Urinary bladder (tissue), 4 donors: ENCODE measurements around the gene TMEM50B. TPM values are rescaled to one million over a fixed set of nuclear protein-coding genes. Genes with fewer than 3 reads are reported as not detected.
"Not testable (repeated sequence)": the region's sequence is repeated elsewhere in the genome, so short reads cannot be mapped to it uniquely, and the experiment has no call there.

ENCODE experiments used
- DNase-seq: peaks from one replicate; pipeline ENCODE4 v3.0.0-alpha.2; 2015; ENCODE audit errors: extremely low spot score
- H3K27ac ChIP-seq: one replicate; pipeline ENCODE4 v1.5.1; 2013; ENCODE audit warnings: low read depth, mild to moderate bottlenecking, moderate library complexity
- H3K36me3 ChIP-seq: one replicate; pipeline ENCODE4 v1.6.1; 2013; ENCODE audit warnings: mild to moderate bottlenecking, moderate library complexity; ENCODE audit not compliant: insufficient read depth
- H3K4me1 ChIP-seq: one replicate; pipeline ENCODE4 v1.6.1; 2013; ENCODE audit warnings: mild to moderate bottlenecking, moderate library complexity; ENCODE audit not compliant: insufficient read depth
- H3K4me3 ChIP-seq: one replicate; pipeline ENCODE4 v1.5.1; 2013; ENCODE audit warnings: low read depth, low read length
- WGBS: extraction: QIAGEN DNeasy Blood & Tissue Kit; methylation state at CpG from one replicate; pipeline ENCODE4 v1.1.7; 2013; 5-methylcytosine and 5-hydroxymethylcytosine counted together
- polyA plus RNA-seq: library from polyadenylated mRNA; stranded (reverse); fragments of 200-250 nt; gene quantifications from one replicate; pipeline ENCODE4 v1.2.3, GENCODE V29; 2013
- total RNA-seq: library from RNA; depleted of rRNA; stranded (reverse); fragments of >200 nt; gene quantifications from one replicate; pipeline ENCODE4 v1.2.3, GENCODE V29; 2014
- donor health status: healthy with polysubstance abuse.
- donor health status: healthy.

TMEM50B gene
- total and polyA plus RNA-seq, 2 donors: 66.7 to 80.7 TPM

GRCh38 chr21:33491373-33492102, 11.8 kb upstream of the TMEM50B start, which contains the start of gene DNAJC28:
DNAJC28 (minus strand) TSS chr21:33491716; CDS start chr21:33489393, 2,323 bp downstream.
- Histone ChIP-seq H3K36me3 (no peaks in the 10 kb centered on the region), H3K27ac (peak within 1 kb of the TSS; percentile 38), H3K4me1 (no peaks in the 10 kb centered on the region), H3K4me3 (peak within 1 kb of the TSS; percentile 61)
- DNase-seq: peak; percentile 93
- WGBS: under 1% methylated on average over 52 of the region's 52 CpGs

GRCh38 chr21:33490991-33491372, 11.2 kb upstream of the TMEM50B start:
- Histone ChIP-seq H3K27ac (no peak overlapping the region), H3K36me3 (no peaks in the 10 kb centered on the region), H3K4me3 (peak overlapping the region; percentile 61), H3K4me1 (no peaks in the 10 kb centered on the region)
- no peak for DNase-seq
- 18% methylated on average over 12 of the region's 12 CpGs for WGBS

- no peak for DNase-seq
- WGBS: 88% methylated on average over 4 of the region's 4 CpGs
- Histone ChIP-seq H3K4me1 (no peaks in the 10 kb centered on the region), H3K27ac (no peak overlapping the region), H3K4me3 (no peak overlapping the region), H3K36me3 (no peaks in the 10 kb centered on the region)
Measured at GRCh38 chr21:33488936-33489335, 9.2 kb upstream of the TMEM50B start.

GRCh38 chr21:33487996-33488395, 8.2 kb upstream of the TMEM50B start:
- Histone ChIP-seq H3K27ac (no peak overlapping the region), H3K36me3 (no peaks in the 10 kb centered on the region), H3K4me3 (no peak overlapping the region), H3K4me1 (no peaks in the 10 kb centered on the region)
- 95% methylated on average over 5 of the region's 5 CpGs for WGBS
- no peak for DNase-seq

GRCh38 chr21:33481314-33481943, 1.7 kb upstream of the TMEM50B start:
- DNase-seq: no peak
- no peak overlapping the region for H3K27ac ChIP-seq
- H3K36me3 ChIP-seq: no peaks in the 10 kb centered on the region
- WGBS: 92% methylated on average over 9 of the region's 9 CpGs
- no peak overlapping the region for H3K4me3 ChIP-seq
- H3K4me1 ChIP-seq: no peaks in the 10 kb centered on the region

- H3K4me3 ChIP-seq: peak overlapping the region; percentile 39
- H3K27ac ChIP-seq: peak overlapping the region; percentile 85
- 31% methylated on average over 17 of the region's 17 CpGs for WGBS
- no peaks in the 10 kb centered on the region for H3K4me1 ChIP-seq
- no peaks in the 10 kb centered on the region for H3K36me3 ChIP-seq
- DNase-seq: no peak
Measured at GRCh38 chr21:33480481-33481103, 818 bp upstream of the TMEM50B start.

GRCh38 chr21:33478935-33479678, 667 bp downstream of the TMEM50B start:
- peak; percentile 13 for DNase-seq

GRCh38 chr21:33478182-33478581, 1.6 kb downstream of the TMEM50B start:
- H3K4me1 ChIP-seq: no peaks in the 10 kb centered on the region

More at GRCh38 chr21:33478935-33479678, 667 bp downstream of the TMEM50B start:
- peak overlapping the region; percentile 88 for H3K27ac ChIP-seq
- no peaks in the 10 kb centered on the region for H3K4me1 ChIP-seq
- under 1% methylated on average over 68 of the region's 68 CpGs for WGBS
- no peaks in the 10 kb centered on the region for H3K36me3 ChIP-seq
- peak overlapping the region; percentile 78 for H3K4me3 ChIP-seq

GRCh38 chr21:33477066-33477465, 2.7 kb downstream of the TMEM50B start:
- Histone ChIP-seq H3K27ac (no peak overlapping the region), H3K36me3 (no peaks in the 10 kb centered on the region), H3K4me1 (no peaks in the 10 kb centered on the region), H3K4me3 (no peak overlapping the region)
- no peak for DNase-seq
- 92% methylated on average over 7 of the region's 7 CpGs for WGBS

More at GRCh38 chr21:33478182-33478581, 1.6 kb downstream of the TMEM50B start:
- Histone ChIP-seq H3K27ac (no peak overlapping the region), H3K4me3 (peak overlapping the region; percentile 78), H3K36me3 (no peaks in the 10 kb centered on the region)
- DNase-seq: no peak
- 59% methylated on average over 9 of the region's 9 CpGs for WGBS

- WGBS: 95% methylated on average over 3 of the region's 3 CpGs
Measured at GRCh38 chr21:33473344-33473743, 6.4 kb downstream of the TMEM50B start.

GRCh38 chr21:33470701-33471100, 9.1 kb downstream of the TMEM50B start:
- Histone ChIP-seq H3K4me3 (no peak overlapping the region), H3K27ac (no peak overlapping the region), H3K4me1 (no peaks in the 10 kb centered on the region), H3K36me3 (no peaks in the 10 kb centered on the region)
- DNase-seq: no peak
- WGBS: 98% methylated on average over 2 of the region's 2 CpGs

More at GRCh38 chr21:33473344-33473743, 6.4 kb downstream of the TMEM50B start:
- Histone ChIP-seq H3K4me1 (no peaks in the 10 kb centered on the region), H3K36me3 (no peaks in the 10 kb centered on the region), H3K4me3 (no peak overlapping the region), H3K27ac (no peak overlapping the region)
- DNase-seq: no peak

GRCh38 chr21:33469183-33469582, 10.6 kb downstream of the TMEM50B start:
- 97% methylated on average over 4 of the region's 4 CpGs for WGBS
- not testable (repeated sequence) for H3K27ac ChIP-seq, DNase-seq, H3K4me3 ChIP-seq, H3K4me1 ChIP-seq, H3K36me3 ChIP-seq

GRCh38 chr21:33461538-33462250, 18.1 kb downstream of the TMEM50B start:
- no peak overlapping the region for H3K27ac ChIP-seq
- peaks cover 2% of the 10 kb centered on the region for H3K36me3 ChIP-seq
- 92% methylated on average over 5 of the region's 5 CpGs for WGBS
- no peak overlapping the region for H3K4me3 ChIP-seq
- no peaks in the 10 kb centered on the region for H3K4me1 ChIP-seq
- no peak for DNase-seq
